H9 (cell line): ENCODE results near the gene ZNF576. TPM values are rescaled to one million over a fixed set of nuclear protein-coding genes. Genes with fewer than 3 reads are reported as not detected.
A peak's percentile ranks its signal among the peaks of the same experiment; 100 is the strongest.

Source experiments
- DNase-seq: peaks from one replicate; pipeline ENCODE4 v3.0.0-alpha.2; 2017
- H2AFZ ChIP-seq: one replicate; pipeline ENCODE4 v1.6.1; 2013; ENCODE audit warnings: mild to moderate bottlenecking, low read length, control low read depth, moderate library complexity
- H2AK5ac ChIP-seq: 2 replicates; pipeline ENCODE4 v1.6.1; 2013; ENCODE audit warnings: low read length, control low read depth, mixed read lengths; ENCODE audit not compliant: insufficient read length
- H2BK120ac ChIP-seq: one replicate; pipeline ENCODE4 v1.6.1; 2013; ENCODE audit warnings: low read depth, mild to moderate bottlenecking, low read length, control low read depth, inconsistent platforms; ENCODE audit not compliant: poor library complexity, severe bottlenecking
- H2BK12ac ChIP-seq: 2 replicates; pipeline ENCODE4 v1.6.1; 2013; ENCODE audit warnings: low read length, control low read depth, mixed read lengths, low read depth; ENCODE audit not compliant: insufficient read length
- H2BK15ac ChIP-seq: 2 replicates; pipeline ENCODE4 v1.6.1; 2013; ENCODE audit warnings: low read depth, low read length, control low read depth
- H2BK20ac ChIP-seq: one replicate; pipeline ENCODE4 v1.6.1; 2013; ENCODE audit warnings: low read depth, mild to moderate bottlenecking, low read length, control low read depth, inconsistent platforms; ENCODE audit not compliant: poor library complexity, severe bottlenecking
- H2BK5ac ChIP-seq: 2 replicates; pipeline ENCODE4 v1.6.1; 2013; ENCODE audit warnings: low read length, control low read depth, mixed read lengths; ENCODE audit not compliant: insufficient read length
- H3K14ac ChIP-seq: 2 replicates; pipeline ENCODE4 v1.6.1; 2013; ENCODE audit warnings: low read length, control low read depth; ENCODE audit not compliant: insufficient read depth
- H3K18ac ChIP-seq: 2 replicates; pipeline ENCODE4 v1.6.1; 2013; ENCODE audit warnings: low read depth, mild to moderate bottlenecking, mixed read lengths, low read length, control low read depth; ENCODE audit not compliant: insufficient read length
- H3K23ac ChIP-seq: 2 replicates; pipeline ENCODE4 v1.6.1; 2013; ENCODE audit warnings: low read length, control low read depth, mixed read lengths, low read depth; ENCODE audit not compliant: insufficient read length
- H3K23me2 ChIP-seq: 2 replicates; pipeline ENCODE4 v1.6.1; 2013; ENCODE audit warnings: low read depth, mild to moderate bottlenecking, mixed read lengths, low read length, control low read depth; ENCODE audit not compliant: insufficient read length, poor library complexity, severe bottlenecking
- H3K27ac ChIP-seq: 2 replicates; pipeline ENCODE4 v1.5.1; 2013; ENCODE audit warnings: low read length, control low read depth, mixed read lengths, low read depth; ENCODE audit not compliant: insufficient read length
- H3K27me3 ChIP-seq: 2 replicates; pipeline ENCODE4 v1.6.1; 2013; ENCODE audit warnings: low read length, control low read depth, inconsistent platforms; ENCODE audit not compliant: insufficient read depth
- H3K4ac ChIP-seq: 2 replicates; pipeline ENCODE4 v1.6.1; 2013; ENCODE audit warnings: low read depth, mild to moderate bottlenecking, control low read depth, inconsistent platforms, low read length, moderate library complexity
- H3K4me1 ChIP-seq: 2 replicates; pipeline ENCODE4 v1.6.1; 2013; ENCODE audit warnings: low read length, control low read depth, inconsistent platforms; ENCODE audit not compliant: insufficient read depth
- H3K4me2 ChIP-seq: 2 replicates; pipeline ENCODE4 v1.6.1; 2013; ENCODE audit warnings: low read length, control low read depth, mixed read lengths; ENCODE audit not compliant: insufficient read length, insufficient read depth
- H3K56ac ChIP-seq: 2 replicates; pipeline ENCODE4 v1.6.1; 2013; ENCODE audit warnings: low read depth, mild to moderate bottlenecking, mixed read lengths, low read length, control low read depth; ENCODE audit not compliant: insufficient read length
- H3K79me1 ChIP-seq: 2 replicates; pipeline ENCODE4 v1.6.1; 2013; ENCODE audit warnings: low read depth, mild to moderate bottlenecking, moderate library complexity, low read length, control low read depth, inconsistent platforms; ENCODE audit not compliant: insufficient read depth, poor library complexity, severe bottlenecking
- H3K79me2 ChIP-seq: 2 replicates; pipeline ENCODE4 v1.6.1; 2013; ENCODE audit warnings: low read length, control low read depth, inconsistent platforms; ENCODE audit not compliant: insufficient read depth
- H3K9ac ChIP-seq: 2 replicates; pipeline ENCODE4 v1.6.1; 2013; ENCODE audit warnings: low read length, control low read depth, mixed read lengths; ENCODE audit not compliant: insufficient read length; ENCODE audit errors: extremely low read depth
- H3K9me3 ChIP-seq: one replicate; pipeline ENCODE4 v1.6.1; 2013; ENCODE audit warnings: low read depth, low read length, inconsistent platforms; ENCODE audit not compliant: control insufficient read depth
- H3T11ph ChIP-seq: one replicate; pipeline ENCODE4 v1.6.1; 2013; ENCODE audit warnings: mild to moderate bottlenecking, low read length, control low read depth, inconsistent platforms
- H4K20me1 ChIP-seq: one replicate; pipeline ENCODE4 v1.6.1; 2013; ENCODE audit not compliant: control insufficient read depth, insufficient read length, insufficient read depth
- H4K5ac ChIP-seq: 2 replicates; pipeline ENCODE4 v1.6.1; 2013; ENCODE audit warnings: low read depth, mild to moderate bottlenecking, mixed read lengths, low read length, control low read depth; ENCODE audit not compliant: insufficient read length
- H4K8ac ChIP-seq: replicated peaks from 2 replicates; pipeline ENCODE4 v1.6.1; 2013; ENCODE audit warnings: low read length, control low read depth, mixed read lengths, low read depth; ENCODE audit not compliant: insufficient read length
- H4K91ac ChIP-seq: 2 replicates; pipeline ENCODE4 v1.6.1; 2013; ENCODE audit warnings: low read depth, mild to moderate bottlenecking, moderate library complexity, mixed read lengths, low read length, control low read depth; ENCODE audit not compliant: insufficient read length
- H3K27ac Mint-ChIP-seq, 3 experiments: 2 replicates in 2 of 3; 3 replicates in 1 of 3; pipeline ENCODE4 v1.8.0; 2020 to 2021; ENCODE audit warnings: mixed read lengths in 3 of 3, mild to moderate bottlenecking in 1 of 3, moderate library complexity in 1 of 3
- H3K27me3 Mint-ChIP-seq: 2 replicates; pipeline ENCODE4 v1.8.0; 2021; ENCODE audit warnings: low read depth, mild to moderate bottlenecking, moderate library complexity, mixed read lengths
- H3K36me3 Mint-ChIP-seq, 3 experiments: 2 replicates in 2 of 3; 3 replicates in 1 of 3; pipeline ENCODE4 v1.8.0; 2020 to 2021; ENCODE audit warnings: low read depth in 3 of 3, mixed read lengths in 3 of 3; ENCODE audit not compliant: insufficient read depth in 1 of 3
- H3K4me1 Mint-ChIP-seq, 2 experiments: 2 replicates each; pipeline ENCODE4 v1.8.0; 2020; ENCODE audit warnings: mixed read lengths in 2 of 2
- H3K4me3 Mint-ChIP-seq, 2 experiments: 2 replicates in 1 of 2; 3 replicates in 1 of 2; pipeline ENCODE4 v1.8.0; 2020 to 2021; ENCODE audit warnings: mild to moderate bottlenecking in 2 of 2, mixed read lengths in 2 of 2, moderate library complexity in 1 of 2
- H3K9me3 Mint-ChIP-seq, 2 experiments: 2 replicates in 1 of 2; 3 replicates in 1 of 2; pipeline ENCODE4 v1.8.0; 2020; ENCODE audit warnings: mild to moderate bottlenecking in 2 of 2, mixed read lengths in 2 of 2, moderate library complexity in 1 of 2
- WGBS: extraction: QIAGEN DNeasy Blood & Tissue Kit; methylation state at CpG from one replicate; pipeline ENCODE4 v1.1.7; 2013; ENCODE audit warnings: missing lambda C conversion rate, low lambda C conversion rate, mixed read lengths; ENCODE audit not compliant: insufficient read length; ENCODE audit errors: extremely low coverage; 5-methylcytosine and 5-hydroxymethylcytosine counted together
- total RNA-seq: library from RNA; stranded (reverse); gene quantifications from 2 replicates; pipeline ENCODE4 v1.2.1, GENCODE V29; 2021
- TF ChIP-seq, protein P1 (sequence below): fragments of 200-600 bp; sonication (generic); conservative IDR thresholded peaks from 3 replicates; pipeline ENCODE4 v1.8.0; 2021; ENCODE audit warnings: antibody characterized with exemption, mild to moderate bottlenecking

Gene ZNF576
- total RNA-seq, 1 experiment from 2014 or later = 19.7 TPM

GRCh38 chr19:43574424-43575155 is 21.8 kb upstream of the ZNF576 start:
- Mint-ChIP-seq H3K27ac (peak overlapping the region; percentile 96 to 97 (median 97); a peak in 5 of 7 replicates), H3K4me1 (peaks cover 28 to 49% of the 10 kb centered on the region in 2 experiments), H3K27me3 (no peaks in the 10 kb centered on the region), H3K9me3 (no peaks in the 10 kb centered on the region), H3K4me3 (peak overlapping the region; percentile 95 to 98), H3K36me3 (peaks cover 2 to 27% (median 26%) of the 10 kb centered on the region in 3 experiments; a peak in 6 of 7 replicates)
- Histone ChIP-seq H3K23me2 (peaks cover 7% of the 10 kb centered on the region), H4K5ac (no peak overlapping the region), H2AK5ac (no peak overlapping the region), H2BK5ac (no peak overlapping the region), H3K4me2 (peak overlapping the region; percentile 94), H3K56ac (no peak overlapping the region), H4K91ac (peak overlapping the region; percentile 61), H3K79me1 (no peaks in the 10 kb centered on the region), H3K27me3 (no peaks in the 10 kb centered on the region), H3K4ac (no peak overlapping the region), H3K9me3 (no peaks in the 10 kb centered on the region), H3K4me1 (peaks cover 4% of the 10 kb centered on the region; the same call in 1 of the 2 replicates), H4K20me1 (no peaks in the 10 kb centered on the region), H2AFZ (no peak overlapping the region), H3K18ac (peak overlapping the region; percentile 40), H3K23ac (no peak overlapping the region), H3K9ac (peak overlapping the region; percentile 79), H2BK20ac (no peak overlapping the region), H2BK12ac (no peak overlapping the region), H3K79me2 (no peaks in the 10 kb centered on the region; the same call in 1 of the 2 replicates), H3K27ac (no peak overlapping the region), H2BK120ac (no peak overlapping the region), H3T11ph (no peak overlapping the region), H2BK15ac (no peak overlapping the region), H3K14ac (peak overlapping the region; percentile 37), H4K8ac (no peak overlapping the region)
- no CpG with 5 or more reads among the region's 12 CpGs for WGBS
- TF ChIP-seq, protein P1, sequence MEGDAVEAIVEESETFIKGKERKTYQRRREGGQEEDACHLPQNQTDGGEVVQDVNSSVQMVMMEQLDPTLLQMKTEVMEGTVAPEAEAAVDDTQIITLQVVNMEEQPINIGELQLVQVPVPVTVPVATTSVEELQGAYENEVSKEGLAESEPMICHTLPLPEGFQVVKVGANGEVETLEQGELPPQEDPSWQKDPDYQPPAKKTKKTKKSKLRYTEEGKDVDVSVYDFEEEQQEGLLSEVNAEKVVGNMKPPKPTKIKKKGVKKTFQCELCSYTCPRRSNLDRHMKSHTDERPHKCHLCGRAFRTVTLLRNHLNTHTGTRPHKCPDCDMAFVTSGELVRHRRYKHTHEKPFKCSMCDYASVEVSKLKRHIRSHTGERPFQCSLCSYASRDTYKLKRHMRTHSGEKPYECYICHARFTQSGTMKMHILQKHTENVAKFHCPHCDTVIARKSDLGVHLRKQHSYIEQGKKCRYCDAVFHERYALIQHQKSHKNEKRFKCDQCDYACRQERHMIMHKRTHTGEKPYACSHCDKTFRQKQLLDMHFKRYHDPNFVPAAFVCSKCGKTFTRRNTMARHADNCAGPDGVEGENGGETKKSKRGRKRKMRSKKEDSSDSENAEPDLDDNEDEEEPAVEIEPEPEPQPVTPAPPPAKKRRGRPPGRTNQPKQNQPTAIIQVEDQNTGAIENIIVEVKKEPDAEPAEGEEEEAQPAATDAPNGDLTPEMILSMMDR = no peak
- no peak for DNase-seq
